Forelimb muscle (tissue), 1 donor: ENCODE measurements around the gene CNKSR3. TPM values are rescaled to one million over a fixed set of nuclear protein-coding genes. Genes with fewer than 3 reads are reported as not detected.
"Not testable (repeated sequence)": the region's sequence is repeated elsewhere in the genome, so short reads cannot be mapped to it uniquely, and the experiment has no call there.

Experiments used
- DNase-seq: peaks from one replicate; pipeline ENCODE4 v3.0.0-alpha.2; 2013; ENCODE audit warnings: low read depth
- polyA plus RNA-seq: library from polyadenylated mRNA; unstranded; fragments of 120-200 nt; gene quantifications from one replicate; pipeline ENCODE4 v1.2.1, GENCODE V29; 2013; ENCODE audit not compliant: insufficient read length

Gene CNKSR3
- polyA plus RNA-seq = 13.4 TPM

- DNase-seq = peak; percentile 91
These were observed at the start of gene CNKSR3 for GRCh38 chr6:154510144-154510905. Gene CNKSR3, minus strand, starts transcription at chr6:154510685. Its CDS starts 571 bp downstream, at chr6:154510114.

- DNase-seq = no peak
These were observed 48.5 kb upstream of the CNKSR3 start for GRCh38 chr6:154558984-154559383.

- DNase-seq = no peak
These were observed 48.0 kb upstream of the CNKSR3 start for GRCh38 chr6:154558513-154558912.

GRCh38 chr6:154555073-154555677 is 44.7 kb upstream of the CNKSR3 start:
- no peak for DNase-seq

- no peak for DNase-seq
These were observed 44.0 kb upstream of the CNKSR3 start for GRCh38 chr6:154554491-154554890.

GRCh38 chr6:154550779-154551178 is 40.3 kb upstream of the CNKSR3 start:
- no peak for DNase-seq

- no peak for DNase-seq
These were observed 38.7 kb upstream of the CNKSR3 start for GRCh38 chr6:154549179-154549578.

- DNase-seq = no peak
These were observed 37.8 kb upstream of the CNKSR3 start for GRCh38 chr6:154548130-154548830.

GRCh38 chr6:154543628-154544027 is 33.1 kb upstream of the CNKSR3 start:
- no peak for DNase-seq

GRCh38 chr6:154542747-154543146 is 32.3 kb upstream of the CNKSR3 start:
- no peak for DNase-seq

- DNase-seq = not testable (repeated sequence)
These were observed 31.4 kb upstream of the CNKSR3 start for GRCh38 chr6:154541837-154542236.

- no peak for DNase-seq
These were observed 29.2 kb upstream of the CNKSR3 start for GRCh38 chr6:154539593-154540269.

GRCh38 chr6:154538640-154539191 is 28.2 kb upstream of the CNKSR3 start:
- no peak for DNase-seq

- no peak for DNase-seq
These were observed 27.2 kb upstream of the CNKSR3 start for GRCh38 chr6:154537511-154538325.

GRCh38 chr6:154536999-154537398 is 26.5 kb upstream of the CNKSR3 start:
- no peak for DNase-seq

GRCh38 chr6:154536255-154536654 is 25.8 kb upstream of the CNKSR3 start:
- DNase-seq = no peak

- no peak for DNase-seq
These were observed 25.4 kb upstream of the CNKSR3 start for GRCh38 chr6:154535851-154536250.

GRCh38 chr6:154535147-154535546 is 24.7 kb upstream of the CNKSR3 start:
- no peak for DNase-seq

- no peak for DNase-seq
These were observed 24.0 kb upstream of the CNKSR3 start for GRCh38 chr6:154534531-154534930.

GRCh38 chr6:154532426-154532825 is 21.9 kb upstream of the CNKSR3 start:
- no peak for DNase-seq

- no peak for DNase-seq
These were observed 19.5 kb upstream of the CNKSR3 start for GRCh38 chr6:154529957-154530356.
